Right lobe of liver (tissue), 6 donors: ENCODE results near the gene CNIH3. TPM values are rescaled to one million over a fixed set of nuclear protein-coding genes. Genes with fewer than 3 reads are reported as not detected.

ENCODE experiments used
- ATAC-seq, 4 donors: fragments of 200-7000 bp; cut with Tn5 transposase; one replicate each; pipeline ENCODE4 v1.9.1; 2020; ENCODE audit warnings: mild to moderate bottlenecking in 4 of 4, moderate library complexity in 4 of 4
- DNase-seq, 3 donors: peaks; one replicate each; pipeline ENCODE4 v3.0.0-alpha.2; 2020
- H3K27ac ChIP-seq, 3 donors: fragments of 200-600 bp; one replicate each; pipeline ENCODE4 v1.8.0; 2022
- H3K27me3 ChIP-seq, 2 donors: fragments of 200-600 bp; one replicate each; pipeline ENCODE4 v1.8.0; 2022
- H3K36me3 ChIP-seq, 4 donors: fragments of 200-600 bp; sonication (generic) in 1 of 4; one replicate each; pipeline versions ENCODE4 v1.5.1 to v1.8.0; 2017 to 2022; ENCODE audit warnings: control low read depth in 1 of 4
- H3K4me1 ChIP-seq, 4 donors: fragments of 200-600 bp; sonication (generic) in 1 of 4; one replicate each; pipeline versions ENCODE4 v1.5.1 to v1.8.0; 2017 to 2022; ENCODE audit warnings: control low read depth in 1 of 4
- H3K4me3 ChIP-seq, 3 donors: fragments of 200-600 bp; one replicate each; pipeline ENCODE4 v1.8.0; 2022
- H3K9me3 ChIP-seq, 4 donors: fragments of 200-600 bp; sonication (generic) in 1 of 4; one replicate each; pipeline versions ENCODE4 v1.5.1 to v1.8.0; 2017 to 2022; ENCODE audit warnings: control low read depth in 1 of 4
- CTCF ChIP-seq, 4 donors: fragments of 200-600 bp in 3 of 4; fragments of 450-650 bp in 1 of 4; IDR thresholded peaks; one replicate each; pipeline versions ENCODE4 v1.5.1 to v1.8.0; 2016 to 2022; ENCODE audit warnings: antibody characterized with exemption in 4 of 4, mild to moderate bottlenecking in 2 of 4
- POLR2A ChIP-seq: fragments of 450-650 bp; IDR thresholded peaks from one replicate; pipeline ENCODE4 v1.6.1; 2017; ENCODE audit warnings: antibody characterized with exemption, mild to moderate bottlenecking
- WGBS: methylation state at CpG from one replicate; pipeline ENCODE4 v1.1.6; 2018; ENCODE audit warnings: low coverage, low lambda C conversion rate; ENCODE audit not compliant: insufficient coverage; ENCODE audit errors: missing lambda C conversion rate; 5-methylcytosine and 5-hydroxymethylcytosine counted together
- intact Hi-C, 2 donors: fragments of 100-400 bp; cut with DNase I; formaldehyde crosslinking; loops; one replicate each; pipeline versions ENCODE4 v1.11.2 to v1.14.1; 2022
- total RNA-seq, 6 experiments: library from RNA; depleted of rRNA in 2 of 6; stranded (reverse); fragments of >200 nt in 2 of 6; fragmentation: NEBNext Ultra II Directional in 3 of 6; extraction: Animal tissue kit (Norgen Biotek cat#: 25700) in 3 of 6; gene quantifications; one replicate each; pipeline versions ENCODE4 v1.1.0 to v1.2.4, GENCODE V29; 2016 to 2023
- donor health status: DM: no; HTN: yes; CAD: no.
- donor health status: DM: no; HTN: no; CAD: no.
- donor health status: DM: no; HTN: no; CAD: no.
- donor health status: DM: no; HTN: yes; CAD: no.
- donor health status: DM: no; HTN: yes; CAD: no.

Gene CNIH3
- total RNA-seq, 6 experiments from 2014 or later: 0.12 to 1.6 (median 0.55) TPM

- ATAC-seq: no peak
- no peaks in the 10 kb centered on the region for H3K9me3 ChIP-seq
- 75% methylated on average over 4 of the region's 5 CpGs for WGBS
- no peak for TF ChIP-seq CTCF (IDR thresholded peaks at IDR 0.05)
- TF ChIP-seq POLR2A: no peak
- intact Hi-C loops: loop anchor here in 1 of 2 donors (10.0 kb wide), 1 partner anchor 115 kb away; no protein-coding TSS in a partner anchor
- H3K4me1 ChIP-seq: no peaks in the 10 kb centered on the region
- H3K27ac ChIP-seq: no peak overlapping the region
- no peaks in the 10 kb centered on the region for H3K27me3 ChIP-seq
- no peak overlapping the region for H3K4me3 ChIP-seq
- no peaks in the 10 kb centered on the region for H3K36me3 ChIP-seq
- DNase-seq: no peak
Measured at GRCh38 chr1:224639426-224639975, 23.4 kb downstream of the CNIH3 start.

- no peaks in the 10 kb centered on the region for H3K27me3 ChIP-seq
- TF ChIP-seq POLR2A (no peak), CTCF (IDR thresholded peaks at IDR 0.05) (no peak)
- 82% methylated on average over 6 of the region's 6 CpGs for WGBS
- intact Hi-C loops: loop anchor here (10.0 kb wide), 2 partner anchors 125 to 215 kb away; no protein-coding TSS in a partner anchor
- no peaks in the 10 kb centered on the region for H3K36me3 ChIP-seq
- no peak for ATAC-seq
- no peak overlapping the region for H3K4me3 ChIP-seq
- DNase-seq: no peak
- no peaks in the 10 kb centered on the region for H3K9me3 ChIP-seq
- H3K4me1 ChIP-seq: no peaks in the 10 kb centered on the region
- H3K27ac ChIP-seq: no peak overlapping the region
Measured at GRCh38 chr1:224640018-224640417, 23.9 kb downstream of the CNIH3 start.

- ATAC-seq: no peak
Measured at GRCh38 chr1:224640587-224640986, 24.5 kb downstream of the CNIH3 start.

GRCh38 chr1:224641030-224641429, 24.9 kb downstream of the CNIH3 start:
- H3K4me1 ChIP-seq: no peaks in the 10 kb centered on the region
- no peak overlapping the region for H3K4me3 ChIP-seq
- 42% methylated on average over 2 of the region's 7 CpGs for whole genome bisulfite sequencing
- no peak overlapping the region for H3K27ac ChIP-seq
- TF ChIP-seq POLR2A: no peak
- no peak for TF ChIP-seq CTCF (IDR thresholded peaks at IDR 0.05)
- intact Hi-C loops: loop anchor here (10.0 kb wide), 2 partner anchors 126 to 214 kb away; no protein-coding TSS in a partner anchor
- H3K27me3 ChIP-seq: no peaks in the 10 kb centered on the region
- H3K36me3 ChIP-seq: no peaks in the 10 kb centered on the region
- ATAC-seq: no peak
- no peak for DNase-seq
- no peaks in the 10 kb centered on the region for H3K9me3 ChIP-seq

More at GRCh38 chr1:224640587-224640986, 24.5 kb downstream of the CNIH3 start:
- no peaks in the 10 kb centered on the region for H3K36me3 ChIP-seq
- no peak overlapping the region for H3K27ac ChIP-seq
- H3K9me3 ChIP-seq: no peaks in the 10 kb centered on the region
- DNase-seq: no peak
- no peak overlapping the region for H3K4me3 ChIP-seq
- no peaks in the 10 kb centered on the region for H3K27me3 ChIP-seq
- TF ChIP-seq POLR2A (no peak), CTCF (IDR thresholded peaks at IDR 0.05) (no peak)
- WGBS: 73% methylated on average over 4 of the region's 4 CpGs
- intact Hi-C loops: loop anchor here (10.0 kb wide), 2 partner anchors 126 to 214 kb away; no protein-coding TSS in a partner anchor
- H3K4me1 ChIP-seq: no peaks in the 10 kb centered on the region
